Peyer's patch (tissue), 4 donors: Measurements from ENCODE around the gene ZNF316.

ENCODE experiments used
- POLR2A ChIP-seq, 2 donors: fragments of 450-650 bp; IDR thresholded peaks; one replicate each; pipeline ENCODE4 v1.5.1; 2017; ENCODE audit warnings: antibody characterized with exemption in 2 of 2, mild to moderate bottlenecking in 2 of 2, moderate library complexity in 2 of 2
- TF ChIP-seq, protein P1 (sequence below), 6 experiments: fragments of 450-650 bp in 4 of 6; fragments of 200-600 bp in 2 of 6; sonication (generic) in 1 of 6; IDR thresholded peaks; one replicate each; pipeline ENCODE4 v1.5.1; 2017 to 2019; ENCODE audit warnings: antibody characterized with exemption in 6 of 6, mild to moderate bottlenecking in 3 of 6, moderate library complexity in 1 of 6

DNA sequence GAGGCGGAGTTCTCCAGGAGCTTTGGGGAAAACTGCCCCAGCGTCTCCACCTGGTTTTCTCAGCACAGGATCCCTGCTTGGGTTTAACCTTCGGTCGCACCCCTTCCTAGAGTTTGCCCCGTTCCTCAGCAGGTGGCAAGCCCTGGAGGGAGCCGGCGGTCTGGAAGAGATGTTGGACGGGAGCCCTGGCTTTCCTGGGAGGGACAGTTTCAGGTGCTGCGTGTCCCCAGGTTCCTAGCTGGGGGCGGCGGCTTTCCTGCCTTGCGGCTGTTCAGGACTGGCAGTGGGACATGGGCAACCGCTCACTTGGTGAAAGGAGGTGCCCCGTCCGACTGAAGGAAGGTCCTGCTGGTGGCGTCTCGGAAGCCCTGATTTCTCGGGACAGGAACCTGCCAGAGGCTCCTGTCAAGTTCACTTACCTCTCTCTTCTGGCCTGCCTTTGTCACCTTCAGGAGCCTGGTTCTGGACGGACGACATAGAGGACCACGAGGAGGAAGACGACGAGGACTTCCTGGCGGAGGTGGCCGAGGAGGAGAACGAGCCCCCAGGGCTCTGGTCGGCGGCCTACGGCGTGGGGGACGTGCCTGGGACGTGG lies 14.8 kb downstream of the ZNF316 start:
- no peak for TF ChIP-seq POLR2A (IDR thresholded peaks at IDR 0.05)
- TF ChIP-seq, protein P1, sequence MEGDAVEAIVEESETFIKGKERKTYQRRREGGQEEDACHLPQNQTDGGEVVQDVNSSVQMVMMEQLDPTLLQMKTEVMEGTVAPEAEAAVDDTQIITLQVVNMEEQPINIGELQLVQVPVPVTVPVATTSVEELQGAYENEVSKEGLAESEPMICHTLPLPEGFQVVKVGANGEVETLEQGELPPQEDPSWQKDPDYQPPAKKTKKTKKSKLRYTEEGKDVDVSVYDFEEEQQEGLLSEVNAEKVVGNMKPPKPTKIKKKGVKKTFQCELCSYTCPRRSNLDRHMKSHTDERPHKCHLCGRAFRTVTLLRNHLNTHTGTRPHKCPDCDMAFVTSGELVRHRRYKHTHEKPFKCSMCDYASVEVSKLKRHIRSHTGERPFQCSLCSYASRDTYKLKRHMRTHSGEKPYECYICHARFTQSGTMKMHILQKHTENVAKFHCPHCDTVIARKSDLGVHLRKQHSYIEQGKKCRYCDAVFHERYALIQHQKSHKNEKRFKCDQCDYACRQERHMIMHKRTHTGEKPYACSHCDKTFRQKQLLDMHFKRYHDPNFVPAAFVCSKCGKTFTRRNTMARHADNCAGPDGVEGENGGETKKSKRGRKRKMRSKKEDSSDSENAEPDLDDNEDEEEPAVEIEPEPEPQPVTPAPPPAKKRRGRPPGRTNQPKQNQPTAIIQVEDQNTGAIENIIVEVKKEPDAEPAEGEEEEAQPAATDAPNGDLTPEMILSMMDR (IDR thresholded peaks at IDR 0.05) = no peak
